ENCODE data around the gene OASL.

OASL gene

DNA sequence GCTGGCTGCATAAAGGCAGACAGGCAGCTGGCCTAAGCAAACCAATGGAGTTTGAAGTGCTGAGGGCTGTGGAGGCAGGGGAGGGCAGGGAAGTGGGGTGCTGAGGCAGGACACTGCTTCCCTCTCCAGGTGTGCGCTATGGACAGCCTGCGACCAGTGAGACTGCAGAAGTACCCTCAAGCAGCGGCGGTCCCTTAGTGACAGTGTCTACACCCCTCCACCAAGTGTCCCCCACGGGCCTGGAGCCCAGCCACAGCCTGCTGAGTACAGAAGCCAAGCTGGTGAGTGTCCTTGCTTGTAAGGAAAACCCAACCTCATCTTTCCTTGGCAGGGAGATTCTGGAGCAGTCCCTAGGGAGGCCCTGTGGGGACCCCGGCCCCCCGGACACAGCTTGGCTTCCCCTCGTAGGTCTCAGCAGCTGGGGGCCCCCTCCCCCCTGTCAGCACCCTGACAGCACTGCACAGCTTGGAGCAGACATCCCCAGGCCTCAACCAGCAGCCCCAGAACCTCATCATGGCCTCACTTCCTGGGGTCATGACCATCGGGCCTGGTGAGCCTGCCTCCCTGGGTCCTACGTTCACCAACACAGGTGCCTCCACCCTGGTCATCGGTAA lies 42.8 kb downstream of the OASL start:
- Histone ChIP-seq H3K4me3 (ENCODE audit: low read length, poor library complexity, severe bottlenecking) (no peak overlapping the region), H3K79me2 (ENCODE audit: insufficient read depth, low read length) (no peaks in the 10 kb centered on the region), H3K9me3 (ENCODE audit: insufficient read depth, low read depth, low read length) (no peaks in the 10 kb centered on the region), H3F3A (ENCODE audit: low read depth) (no peaks in the 10 kb centered on the region), H3K9me2 (replicated peaks; ENCODE audit: low read depth, low read length) (no peaks in the 10 kb centered on the region), H3K4me2 (ENCODE audit: low read depth, low read length, poor library complexity, severe bottlenecking) (no peak overlapping the region), H3K36me3 (ENCODE audit: insufficient read depth, low read length) (no peaks in the 10 kb centered on the region), H3K4me1 (ENCODE audit: insufficient read depth, low read length, poor library complexity, severe bottlenecking) (peaks cover 19% of the 10 kb centered on the region), H3K9ac (ENCODE audit: low read depth, low read length, poor library complexity, severe bottlenecking) (no peak overlapping the region), H4K20me1 (ENCODE audit: insufficient read depth, low read length, poor library complexity, severe bottlenecking) (no peaks in the 10 kb centered on the region), H2AFZ (ENCODE audit: low read length) (no peak overlapping the region), H3K27me3 (ENCODE audit: insufficient read depth, low read length, poor library complexity, severe bottlenecking) (no peaks in the 10 kb centered on the region)
- TF ChIP-seq EZH2phosphoT487 (IDR thresholded peaks at IDR 0.05; ENCODE audit: borderline replicate concordance), result no peak
- TF ChIP-seq, protein P1, sequence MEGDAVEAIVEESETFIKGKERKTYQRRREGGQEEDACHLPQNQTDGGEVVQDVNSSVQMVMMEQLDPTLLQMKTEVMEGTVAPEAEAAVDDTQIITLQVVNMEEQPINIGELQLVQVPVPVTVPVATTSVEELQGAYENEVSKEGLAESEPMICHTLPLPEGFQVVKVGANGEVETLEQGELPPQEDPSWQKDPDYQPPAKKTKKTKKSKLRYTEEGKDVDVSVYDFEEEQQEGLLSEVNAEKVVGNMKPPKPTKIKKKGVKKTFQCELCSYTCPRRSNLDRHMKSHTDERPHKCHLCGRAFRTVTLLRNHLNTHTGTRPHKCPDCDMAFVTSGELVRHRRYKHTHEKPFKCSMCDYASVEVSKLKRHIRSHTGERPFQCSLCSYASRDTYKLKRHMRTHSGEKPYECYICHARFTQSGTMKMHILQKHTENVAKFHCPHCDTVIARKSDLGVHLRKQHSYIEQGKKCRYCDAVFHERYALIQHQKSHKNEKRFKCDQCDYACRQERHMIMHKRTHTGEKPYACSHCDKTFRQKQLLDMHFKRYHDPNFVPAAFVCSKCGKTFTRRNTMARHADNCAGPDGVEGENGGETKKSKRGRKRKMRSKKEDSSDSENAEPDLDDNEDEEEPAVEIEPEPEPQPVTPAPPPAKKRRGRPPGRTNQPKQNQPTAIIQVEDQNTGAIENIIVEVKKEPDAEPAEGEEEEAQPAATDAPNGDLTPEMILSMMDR (conservative IDR thresholded peaks at IDR 0.05; ENCODE audit: low read length), result no peak

DNA sequence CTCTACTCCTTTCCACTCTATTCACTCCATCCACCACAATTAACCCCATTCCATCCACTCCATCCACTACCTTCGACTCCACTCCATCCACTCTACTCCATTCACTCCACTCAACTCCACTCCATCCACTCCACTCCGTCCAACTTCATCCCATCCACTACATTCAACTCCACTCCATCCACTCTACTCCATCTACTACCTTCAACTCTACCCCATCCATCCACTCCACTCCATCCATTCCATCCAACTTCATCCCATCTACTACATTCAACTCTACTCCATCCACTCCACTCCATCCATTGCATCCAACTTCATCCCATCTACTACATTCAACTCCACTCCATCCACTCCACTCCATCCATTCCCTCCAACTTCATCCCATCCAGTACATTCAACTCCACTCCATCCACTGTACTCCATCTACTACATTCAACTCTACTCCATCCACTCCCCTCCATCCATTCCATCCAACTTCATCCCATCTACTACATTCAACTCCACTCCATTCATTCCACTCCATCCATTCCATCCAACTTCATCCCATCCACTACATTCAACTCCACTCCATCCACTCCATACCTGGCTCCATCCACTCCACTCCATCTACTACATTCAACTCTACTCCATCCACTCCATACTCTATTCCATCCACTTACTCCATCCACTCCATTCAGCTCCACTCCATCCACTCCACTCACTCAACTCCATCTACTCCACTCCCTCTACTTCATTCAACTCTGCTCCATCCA lies 44.3 kb downstream of the OASL start:
- Histone ChIP-seq H3F3A (ENCODE audit: low read depth) (no peaks in the 10 kb centered on the region), H3K79me2 (ENCODE audit: insufficient read depth, low read length) (no peaks in the 10 kb centered on the region), H3K4me1 (ENCODE audit: insufficient read depth, low read length, poor library complexity, severe bottlenecking) (peaks cover 4% of the 10 kb centered on the region), H4K20me1 (ENCODE audit: insufficient read depth, low read length, poor library complexity, severe bottlenecking) (no peaks in the 10 kb centered on the region), H3K9ac (ENCODE audit: low read depth, low read length, poor library complexity, severe bottlenecking) (no peak overlapping the region), H3K27me3 (ENCODE audit: insufficient read depth, low read length, poor library complexity, severe bottlenecking) (no peaks in the 10 kb centered on the region), H3K36me3 (ENCODE audit: insufficient read depth, low read length) (no peaks in the 10 kb centered on the region), H3K4me2 (ENCODE audit: low read depth, low read length, poor library complexity, severe bottlenecking) (no peak overlapping the region), H3K9me3 (ENCODE audit: insufficient read depth, low read depth, low read length) (no peaks in the 10 kb centered on the region), H3K9me2 (replicated peaks; ENCODE audit: low read depth, low read length) (no peaks in the 10 kb centered on the region), H3K4me3 (ENCODE audit: low read length, poor library complexity, severe bottlenecking) (no peak overlapping the region), H2AFZ (ENCODE audit: low read length) (no peak overlapping the region)
- TF ChIP-seq, protein P1 (conservative IDR thresholded peaks at IDR 0.05; ENCODE audit: low read length), result no peak
- no peak for TF ChIP-seq EZH2phosphoT487 (IDR thresholded peaks at IDR 0.05; ENCODE audit: borderline replicate concordance)

DNA sequence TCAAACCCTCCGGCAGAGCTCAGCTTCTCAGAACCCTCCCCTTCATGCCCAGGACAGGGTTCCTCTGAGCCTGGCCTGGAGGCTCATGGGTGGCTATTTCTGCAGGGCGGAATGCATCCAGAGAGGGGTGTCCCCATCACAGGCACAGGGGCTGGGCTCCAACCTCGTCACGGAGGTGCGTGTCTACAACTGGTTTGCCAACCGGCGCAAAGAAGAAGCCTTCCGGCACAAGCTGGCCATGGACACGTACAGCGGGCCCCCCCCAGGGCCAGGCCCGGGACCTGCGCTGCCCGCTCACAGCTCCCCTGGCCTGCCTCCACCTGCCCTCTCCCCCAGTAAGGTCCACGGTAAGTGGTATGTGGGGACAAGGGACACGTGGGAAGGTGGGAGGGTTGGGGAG lies 45.0 kb downstream of the OASL start:
- Histone ChIP-seq H3F3A (ENCODE audit: low read depth) (no peaks in the 10 kb centered on the region), H3K4me3 (ENCODE audit: low read length, poor library complexity, severe bottlenecking) (no peak overlapping the region), H3K4me1 (ENCODE audit: insufficient read depth, low read length, poor library complexity, severe bottlenecking) (peaks cover 3% of the 10 kb centered on the region), H3K9me2 (replicated peaks; ENCODE audit: low read depth, low read length) (no peaks in the 10 kb centered on the region), H3K36me3 (ENCODE audit: insufficient read depth, low read length) (no peaks in the 10 kb centered on the region), H3K79me2 (ENCODE audit: insufficient read depth, low read length) (no peaks in the 10 kb centered on the region), H3K9me3 (ENCODE audit: insufficient read depth, low read depth, low read length) (no peaks in the 10 kb centered on the region), H3K27me3 (ENCODE audit: insufficient read depth, low read length, poor library complexity, severe bottlenecking) (no peaks in the 10 kb centered on the region), H2AFZ (ENCODE audit: low read length) (no peak overlapping the region), H3K4me2 (ENCODE audit: low read depth, low read length, poor library complexity, severe bottlenecking) (no peak overlapping the region), H4K20me1 (ENCODE audit: insufficient read depth, low read length, poor library complexity, severe bottlenecking) (no peaks in the 10 kb centered on the region), H3K9ac (ENCODE audit: low read depth, low read length, poor library complexity, severe bottlenecking) (no peak overlapping the region)
- TF ChIP-seq, protein P1 (conservative IDR thresholded peaks at IDR 0.05; ENCODE audit: low read length), result no peak
- TF ChIP-seq EZH2phosphoT487 (IDR thresholded peaks at IDR 0.05; ENCODE audit: borderline replicate concordance), result no peak
